ENCODE results near the gene WEE1. TPM values are rescaled to one million over a fixed set of nuclear protein-coding genes. Genes with fewer than 3 reads are reported as not detected.
A peak's percentile ranks its signal among the peaks of the same experiment; 100 is the strongest.

Gene WEE1
- 34.7 TPM for polyA plus RNA-seq (2013)

- 0% methylated on average over 71 of the region's 73 CpGs for WGBS (ENCODE audit: insufficient coverage)
- CTCF ChIA-PET = interaction anchor here (0.6 to 3.1 kb wide), 12 partner anchors 8 to 178 kb away, joined by 3 to 12 read pairs (median 4); no protein-coding TSS in a partner anchor
- no peaks in the 10 kb centered on the region for H3K9me3 ChIP-seq (ENCODE audit: control extremely low read depth in 1 of 5, control insufficient read depth in 4 of 5, insufficient read depth in 2 of 5, low read depth in 1 of 5, low read length in 4 of 5)
- peaks cover 14 to 45% (median 30%) of the 10 kb centered on the region in 4 experiments for H3K4me1 ChIP-seq (ENCODE audit: control extremely low read depth in 1 of 4, control insufficient read depth in 4 of 4, insufficient read depth in 4 of 4, low read length in 3 of 4)
- peaks cover 3 to 30% (median 9%) of the 10 kb centered on the region in 4 experiments for H3K36me3 ChIP-seq (ENCODE audit: control insufficient read depth in 4 of 4, insufficient read depth in 4 of 4, low read length in 3 of 4)
- peak; percentile 97 to 99 (median 97) for DNase-seq
- peak within 1 kb of the TSS; percentile 78 to 90 for H3K27ac ChIP-seq (ENCODE audit: insufficient read depth in 1 of 2, low read depth in 1 of 2, low read length in 2 of 2, poor library complexity in 1 of 2, severe bottlenecking in 2 of 2)
- POLR2A ChIA-PET = interaction anchor here (0.7 to 1.2 kb wide), 8 partner anchors 13 to 884 kb away, joined by 3 to 5 read pairs (median 3); partner anchors contain the start of gene ZNF143
- no peaks in the 10 kb centered on the region for H3K27me3 ChIP-seq (replicated peaks in 2 of 5; ENCODE audit: control insufficient read depth in 4 of 5, insufficient read depth in 5 of 5, low read length in 4 of 5)
- peak within 1 kb of the TSS; percentile 81 to 95 (median 89) for H3K4me3 ChIP-seq (ENCODE audit: control insufficient read depth in 1 of 7, extremely low read depth in 1 of 7, insufficient read depth in 4 of 7, low read depth in 2 of 7, low read length in 6 of 7)
Observed at GRCh38 chr11:9573052-9573774, at the start of gene WEE1. Gene WEE1 (plus strand): TSS chr11:9573670. CDS start chr11:9573934, 264 bp downstream.

GRCh38 chr11:9524001-9524400 lies 49.5 kb upstream of the WEE1 start:
- H3K9me3 ChIP-seq (ENCODE audit: control extremely low read depth in 1 of 5, control insufficient read depth in 4 of 5, insufficient read depth in 2 of 5, low read depth in 1 of 5, low read length in 4 of 5) = no peaks in the 10 kb centered on the region
- no peak for DNase-seq
- H3K27me3 ChIP-seq (replicated peaks in 2 of 5; ENCODE audit: control insufficient read depth in 4 of 5, insufficient read depth in 5 of 5, low read length in 4 of 5) = no peaks in the 10 kb centered on the region
- peaks cover 8 to 14% (median 8%) of the 10 kb centered on the region in 4 experiments for H3K36me3 ChIP-seq (ENCODE audit: control insufficient read depth in 4 of 4, insufficient read depth in 4 of 4, low read length in 3 of 4)
- H3K4me3 ChIP-seq (ENCODE audit: control insufficient read depth in 1 of 7, extremely low read depth in 1 of 7, insufficient read depth in 4 of 7, low read depth in 2 of 7, low read length in 6 of 7) = no peak overlapping the region
- peaks cover 0 to 7% (median 0%) of the 10 kb centered on the region in 4 experiments for H3K4me1 ChIP-seq (ENCODE audit: control extremely low read depth in 1 of 4, control insufficient read depth in 4 of 4, insufficient read depth in 4 of 4, low read length in 3 of 4)
- H3K27ac ChIP-seq (ENCODE audit: insufficient read depth in 1 of 2, low read depth in 1 of 2, low read length in 2 of 2, poor library complexity in 1 of 2, severe bottlenecking in 2 of 2) = no peak overlapping the region
- POLR2A ChIA-PET = no interaction called here
- WGBS (ENCODE audit: insufficient coverage) = 100% methylated on average over 2 of the region's 2 CpGs
- CTCF ChIA-PET = interaction anchor here (2.0 to 3.5 kb wide), 3 partner anchors 11 to 226 kb away, joined by 6 to 16 read pairs (median 6); no protein-coding TSS in a partner anchor

GRCh38 chr11:9525116-9525515 lies 48.4 kb upstream of the WEE1 start:
- no peaks in the 10 kb centered on the region for H3K27me3 ChIP-seq (replicated peaks in 2 of 5; ENCODE audit: control insufficient read depth in 4 of 5, insufficient read depth in 5 of 5, low read length in 4 of 5)
- H3K9me3 ChIP-seq (ENCODE audit: control extremely low read depth in 1 of 5, control insufficient read depth in 4 of 5, insufficient read depth in 2 of 5, low read depth in 1 of 5, low read length in 4 of 5) = no peaks in the 10 kb centered on the region
- ChIA-PET CTCF (interaction anchor here (1.8 to 3.5 kb wide), 4 partner anchors 10 to 225 kb away, joined by 6 to 16 read pairs (median 8); no protein-coding TSS in a partner anchor), POLR2A (no interaction called here)
- DNase-seq = no peak
- peaks cover 0 to 7% (median 0%) of the 10 kb centered on the region in 4 experiments for H3K4me1 ChIP-seq (ENCODE audit: control extremely low read depth in 1 of 4, control insufficient read depth in 4 of 4, insufficient read depth in 4 of 4, low read length in 3 of 4)
- no peak overlapping the region for H3K27ac ChIP-seq (ENCODE audit: insufficient read depth in 1 of 2, low read depth in 1 of 2, low read length in 2 of 2, poor library complexity in 1 of 2, severe bottlenecking in 2 of 2)
- no CpG with 5 or more reads among the region's 3 CpGs for WGBS (ENCODE audit: insufficient coverage)
- H3K4me3 ChIP-seq (ENCODE audit: control insufficient read depth in 1 of 7, extremely low read depth in 1 of 7, insufficient read depth in 4 of 7, low read depth in 2 of 7, low read length in 6 of 7) = no peak overlapping the region
- H3K36me3 ChIP-seq (ENCODE audit: control insufficient read depth in 4 of 4, insufficient read depth in 4 of 4, low read length in 3 of 4) = peaks cover 8 to 14% (median 8%) of the 10 kb centered on the region in 4 experiments

GRCh38 chr11:9527481-9528135 lies 45.9 kb upstream of the WEE1 start:
- H3K27ac ChIP-seq (ENCODE audit: insufficient read depth in 1 of 2, low read depth in 1 of 2, low read length in 2 of 2, poor library complexity in 1 of 2, severe bottlenecking in 2 of 2) = peak overlapping the region in 1 of 2 experiments; percentile 29
- POLR2A ChIA-PET = no interaction called here
- H3K4me1 ChIP-seq (ENCODE audit: control extremely low read depth in 1 of 4, control insufficient read depth in 4 of 4, insufficient read depth in 4 of 4, low read length in 3 of 4) = peaks cover 0 to 7% (median 0%) of the 10 kb centered on the region in 4 experiments
- no peak for DNase-seq
- 25% methylated on average over 3 of the region's 8 CpGs for WGBS (ENCODE audit: insufficient coverage)
- peaks cover 4 to 12% (median 8%) of the 10 kb centered on the region in 4 experiments for H3K36me3 ChIP-seq (ENCODE audit: control insufficient read depth in 4 of 4, insufficient read depth in 4 of 4, low read length in 3 of 4)
- no peaks in the 10 kb centered on the region for H3K9me3 ChIP-seq (ENCODE audit: control extremely low read depth in 1 of 5, control insufficient read depth in 4 of 5, insufficient read depth in 2 of 5, low read depth in 1 of 5, low read length in 4 of 5)
- no peaks in the 10 kb centered on the region for H3K27me3 ChIP-seq (replicated peaks in 2 of 5; ENCODE audit: control insufficient read depth in 4 of 5, insufficient read depth in 5 of 5, low read length in 4 of 5)
- no peak overlapping the region for H3K4me3 ChIP-seq (ENCODE audit: control insufficient read depth in 1 of 7, extremely low read depth in 1 of 7, insufficient read depth in 4 of 7, low read depth in 2 of 7, low read length in 6 of 7)
- CTCF ChIA-PET = interaction anchor here (1.9 kb wide), 1 partner anchor 74 kb away, joined by 5 read pairs; no protein-coding TSS in a partner anchor

- H3K9me3 ChIP-seq (ENCODE audit: control extremely low read depth in 1 of 5, control insufficient read depth in 4 of 5, insufficient read depth in 2 of 5, low read depth in 1 of 5, low read length in 4 of 5) = no peaks in the 10 kb centered on the region
- CTCF ChIA-PET = interaction anchor here (1.9 to 2.5 kb wide), 2 partner anchors 45 to 73 kb away, joined by 5 to 7 read pairs; partner anchors contain the start of gene WEE1
- no peak overlapping the region for H3K27ac ChIP-seq (ENCODE audit: insufficient read depth in 1 of 2, low read depth in 1 of 2, low read length in 2 of 2, poor library complexity in 1 of 2, severe bottlenecking in 2 of 2)
- no peak for DNase-seq
- no CpG with 5 or more reads among the region's 1 CpG for WGBS (ENCODE audit: insufficient coverage)
- H3K27me3 ChIP-seq (replicated peaks in 2 of 5; ENCODE audit: control insufficient read depth in 4 of 5, insufficient read depth in 5 of 5, low read length in 4 of 5) = no peaks in the 10 kb centered on the region
- H3K4me1 ChIP-seq (ENCODE audit: control extremely low read depth in 1 of 4, control insufficient read depth in 4 of 4, insufficient read depth in 4 of 4, low read length in 3 of 4) = peaks cover 0 to 7% (median 0%) of the 10 kb centered on the region in 4 experiments
- POLR2A ChIA-PET = interaction anchor here (0.5 kb wide), 1 partner anchor 22 kb away, joined by 3 read pairs; no protein-coding TSS in a partner anchor
- H3K4me3 ChIP-seq (ENCODE audit: control insufficient read depth in 1 of 7, extremely low read depth in 1 of 7, insufficient read depth in 4 of 7, low read depth in 2 of 7, low read length in 6 of 7) = no peak overlapping the region
- peaks cover 4 to 12% (median 8%) of the 10 kb centered on the region in 4 experiments for H3K36me3 ChIP-seq (ENCODE audit: control insufficient read depth in 4 of 4, insufficient read depth in 4 of 4, low read length in 3 of 4)
Observed at GRCh38 chr11:9528136-9528501, 45.4 kb upstream of the WEE1 start.

GRCh38 chr11:9528573-9529333 lies 44.7 kb upstream of the WEE1 start:
- H3K36me3 ChIP-seq (ENCODE audit: control insufficient read depth in 4 of 4, insufficient read depth in 4 of 4, low read length in 3 of 4) = peaks cover 4 to 12% (median 8%) of the 10 kb centered on the region in 4 experiments
- ChIA-PET CTCF (interaction anchor here (1.0 to 2.5 kb wide), 4 partner anchors 37 to 96 kb away, joined by 3 to 7 read pairs (median 6); partner anchors contain the start of gene WEE1), POLR2A (interaction anchor here (0.5 kb wide), 1 partner anchor 21 kb away, joined by 3 read pairs; no protein-coding TSS in a partner anchor)
- no peak overlapping the region for H3K27ac ChIP-seq (ENCODE audit: insufficient read depth in 1 of 2, low read depth in 1 of 2, low read length in 2 of 2, poor library complexity in 1 of 2, severe bottlenecking in 2 of 2)
- H3K9me3 ChIP-seq (ENCODE audit: control extremely low read depth in 1 of 5, control insufficient read depth in 4 of 5, insufficient read depth in 2 of 5, low read depth in 1 of 5, low read length in 4 of 5) = no peaks in the 10 kb centered on the region
- no peak overlapping the region for H3K4me3 ChIP-seq (ENCODE audit: control insufficient read depth in 1 of 7, extremely low read depth in 1 of 7, insufficient read depth in 4 of 7, low read depth in 2 of 7, low read length in 6 of 7)
- 91% methylated on average over 8 of the region's 12 CpGs for WGBS (ENCODE audit: insufficient coverage)
- no peak for DNase-seq
- H3K4me1 ChIP-seq (ENCODE audit: control extremely low read depth in 1 of 4, control insufficient read depth in 4 of 4, insufficient read depth in 4 of 4, low read length in 3 of 4) = peaks cover 0 to 7% (median 0%) of the 10 kb centered on the region in 4 experiments
- no peaks in the 10 kb centered on the region for H3K27me3 ChIP-seq (replicated peaks in 2 of 5; ENCODE audit: control insufficient read depth in 4 of 5, insufficient read depth in 5 of 5, low read length in 4 of 5)
